Neural progenitor cell (in vitro differentiated cells): ENCODE results near the gene SLX4IP. TPM values are rescaled to one million over a fixed set of nuclear protein-coding genes. Genes with fewer than 3 reads are reported as not detected.
A peak's percentile ranks its signal among the peaks of the same experiment; 100 is the strongest.

Experiments
- DNase-seq: peaks from one replicate; pipeline ENCODE4 v3.0.0-alpha.2; 2016; ENCODE audit warnings: low spot score
- H2AFZ ChIP-seq: fragments of 200-600 bp; sonication (generic); replicated peaks from 2 replicates; pipeline ENCODE4 v1.6.1; 2016; ENCODE audit warnings: antibody characterized with exemption
- H3F3A ChIP-seq: fragments of 200-600 bp; sonication (generic); 2 replicates; pipeline ENCODE4 v1.6.1; 2016; ENCODE audit warnings: antibody characterized with exemption, low read depth
- H3K27ac ChIP-seq: fragments of 200-600 bp; sonication (generic); 2 replicates; pipeline ENCODE4 v1.5.1; 2016; ENCODE audit warnings: mild to moderate bottlenecking
- H3K27me3 ChIP-seq: fragments of 200-600 bp; sonication (generic); 2 replicates; pipeline ENCODE4 v1.6.1; 2016; ENCODE audit warnings: mild to moderate bottlenecking, moderate library complexity
- H3K36me3 ChIP-seq: fragments of 200-600 bp; sonication (generic); 2 replicates; pipeline ENCODE4 v1.5.1; 2016
- H3K4me1 ChIP-seq: fragments of 200-600 bp; sonication (generic); 2 replicates; pipeline ENCODE4 v1.6.1; 2016; ENCODE audit warnings: mixed run types
- H3K4me2 ChIP-seq: fragments of 200-600 bp; sonication (generic); 2 replicates; pipeline ENCODE4 v1.6.1; 2016
- H3K4me3 ChIP-seq: fragments of 200-600 bp; sonication (generic); 2 replicates; pipeline ENCODE4 v1.5.1; 2016
- H3K79me2 ChIP-seq: fragments of 200-600 bp; sonication (generic); 2 replicates; pipeline ENCODE4 v1.6.1; 2016; ENCODE audit warnings: low read depth
- H3K9ac ChIP-seq: fragments of 200-600 bp; sonication (generic); 2 replicates; pipeline ENCODE4 v1.6.1; 2016
- H3K9me3 ChIP-seq: fragments of 200-600 bp; sonication (generic); 2 replicates; pipeline ENCODE4 v1.5.1; 2016; ENCODE audit warnings: low read depth
- H4K20me1 ChIP-seq: fragments of 200-600 bp; sonication (generic); 2 replicates; pipeline ENCODE4 v1.6.1; 2016; ENCODE audit warnings: low read depth
- H3K27ac Mint-ChIP-seq: 3 replicates; pipeline ENCODE4 v1.8.0; 2021; ENCODE audit warnings: mixed read lengths
- H3K27me3 Mint-ChIP-seq: 2 replicates; pipeline ENCODE4 v1.8.0; 2022; ENCODE audit warnings: low read depth, mild to moderate bottlenecking, inconsistent platforms, moderate library complexity, mixed read lengths; ENCODE audit not compliant: insufficient read depth
- H3K36me3 Mint-ChIP-seq: 3 replicates; pipeline ENCODE4 v1.8.0; 2021; ENCODE audit warnings: mixed read lengths
- H3K4me1 Mint-ChIP-seq: 3 replicates; pipeline ENCODE4 v1.8.0; 2021; ENCODE audit warnings: mixed read lengths
- H3K4me3 Mint-ChIP-seq: 3 replicates; pipeline ENCODE4 v1.8.0; 2021; ENCODE audit warnings: mild to moderate bottlenecking, moderate library complexity, mixed read lengths
- H3K9me3 Mint-ChIP-seq: 3 replicates; pipeline ENCODE4 v1.8.0; 2020; ENCODE audit warnings: mixed read lengths
- CTCF ChIP-seq: fragments of 200-600 bp; sonication (generic); IDR thresholded peaks from 2 replicates; pipeline ENCODE4 v1.5.1; 2017; ENCODE audit warnings: antibody characterized with exemption, mild to moderate bottlenecking
- EZH2 ChIP-seq: fragments of 200-600 bp; sonication (generic); IDR thresholded peaks from 2 replicates; pipeline ENCODE4 v1.6.1; 2017; ENCODE audit warnings: antibody characterized with exemption, mild to moderate bottlenecking, moderate library complexity
- EZH2phosphoT487 ChIP-seq: fragments of 200-600 bp; sonication (generic); IDR thresholded peaks from 2 replicates; pipeline ENCODE4 v1.6.1; 2017; ENCODE audit warnings: antibody characterized with exemption
- total RNA-seq: library from RNA; depleted of rRNA; stranded (reverse); fragments of >200 nt; gene quantifications from 2 replicates; pipeline ENCODE4 v1.2.3, GENCODE V29; 2015; ENCODE audit warnings: low replicate concordance

The SLX4IP gene
- total RNA-seq, 1 donor from 2014 or later = 9.5 TPM

GRCh38 chr20:10641893-10642292 is 206.8 kb downstream of the SLX4IP start:
- peaks cover 11% of the 10 kb centered on the region for H3K27me3 Mint-ChIP-seq
- H3K9me3 ChIP-seq = no peaks in the 10 kb centered on the region
- no peaks in the 10 kb centered on the region for H3K9me3 Mint-ChIP-seq
- peaks cover 60% of the 10 kb centered on the region for H3K36me3 Mint-ChIP-seq
- TF ChIP-seq CTCF (no peak), EZH2 (no peak), EZH2phosphoT487 (no peak)
- H3K9ac ChIP-seq = no peak overlapping the region
- H2AFZ ChIP-seq = no peak overlapping the region
- no peak overlapping the region for H3K4me2 ChIP-seq
- H3K4me3 Mint-ChIP-seq = no peak overlapping the region
- H3K27me3 ChIP-seq = no peaks in the 10 kb centered on the region
- DNase-seq = no peak
- H3K4me3 ChIP-seq = no peak overlapping the region
- no peak overlapping the region for H3K27ac ChIP-seq
- peaks cover 11% of the 10 kb centered on the region for H3K36me3 ChIP-seq
- H3K4me1 ChIP-seq = peaks cover 43% of the 10 kb centered on the region
- peaks cover 88% of the 10 kb centered on the region for H3K4me1 Mint-ChIP-seq
- peaks cover 29% of the 10 kb centered on the region for H3K79me2 ChIP-seq
- peaks cover 98% of the 10 kb centered on the region for H4K20me1 ChIP-seq
- peak overlapping the region; percentile 92 for H3K27ac Mint-ChIP-seq
- H3F3A ChIP-seq = peaks cover 74% of the 10 kb centered on the region

DNA sequence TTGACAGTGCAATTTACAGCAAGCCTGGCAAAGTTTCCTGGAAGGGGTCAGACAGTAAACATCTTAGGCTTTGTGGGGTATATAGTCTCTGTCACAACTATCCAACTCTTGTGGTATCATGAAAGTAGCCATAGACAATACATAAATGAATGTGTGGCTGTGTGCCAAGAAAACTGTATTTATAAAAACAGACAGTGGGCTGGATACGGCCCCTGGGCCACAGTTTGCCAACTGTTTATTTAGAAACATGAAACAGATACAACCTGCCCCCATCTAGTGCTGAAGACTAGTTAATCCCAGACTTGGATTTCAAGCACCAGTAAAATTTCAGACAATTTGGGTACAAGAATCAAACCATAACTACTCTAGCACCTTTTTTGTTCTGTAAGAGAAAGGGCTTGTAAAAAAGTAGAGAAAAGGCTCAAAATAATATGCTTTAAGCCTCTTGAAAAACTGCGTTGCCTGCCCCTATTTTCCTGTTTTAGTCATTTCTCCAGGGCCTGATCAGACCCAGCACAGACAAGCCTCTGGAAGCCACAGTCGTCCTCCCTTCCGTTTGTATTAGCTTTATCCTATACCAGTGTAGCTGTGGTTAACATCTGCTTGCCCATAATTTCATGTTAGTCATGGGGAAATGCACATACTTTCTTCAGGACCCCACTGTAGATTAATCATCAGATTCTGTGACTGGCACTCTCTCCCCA is 207.9 kb downstream of the SLX4IP start:
- Histone ChIP-seq H3K79me2 (peaks cover 28% of the 10 kb centered on the region), H4K20me1 (peaks cover 100% of the 10 kb centered on the region), H3K4me3 (no peak overlapping the region), H3K27ac (no peak overlapping the region), H3K36me3 (peaks cover 13% of the 10 kb centered on the region), H3K4me2 (no peak overlapping the region), H2AFZ (no peak overlapping the region), H3F3A (peaks cover 65% of the 10 kb centered on the region), H3K9ac (no peak overlapping the region), H3K9me3 (no peaks in the 10 kb centered on the region), H3K4me1 (peaks cover 35% of the 10 kb centered on the region), H3K27me3 (no peaks in the 10 kb centered on the region)
- DNase-seq = no peak
- H3K27ac Mint-ChIP-seq = peak overlapping the region; percentile 16
- no peak overlapping the region for H3K4me3 Mint-ChIP-seq
- TF ChIP-seq EZH2phosphoT487 (no peak), EZH2 (no peak), CTCF (no peak)
- H3K36me3 Mint-ChIP-seq = peaks cover 71% of the 10 kb centered on the region
- H3K4me1 Mint-ChIP-seq = peaks cover 88% of the 10 kb centered on the region
- H3K27me3 Mint-ChIP-seq = peaks cover 11% of the 10 kb centered on the region
- no peaks in the 10 kb centered on the region for H3K9me3 Mint-ChIP-seq

- H3K4me1 Mint-ChIP-seq = peaks cover 88% of the 10 kb centered on the region
- no peak for TF ChIP-seq EZH2
- no peak for TF ChIP-seq EZH2phosphoT487
- TF ChIP-seq CTCF = no peak
- Histone ChIP-seq H3K9me3 (no peaks in the 10 kb centered on the region), H2AFZ (no peak overlapping the region), H3K27me3 (no peaks in the 10 kb centered on the region), H3K79me2 (peaks cover 23% of the 10 kb centered on the region), H3K27ac (no peak overlapping the region), H3K4me3 (no peak overlapping the region), H3K4me1 (peaks cover 30% of the 10 kb centered on the region), H3K4me2 (no peak overlapping the region), H4K20me1 (peaks cover 100% of the 10 kb centered on the region), H3F3A (peaks cover 60% of the 10 kb centered on the region), H3K9ac (no peak overlapping the region), H3K36me3 (peaks cover 13% of the 10 kb centered on the region)
- H3K4me3 Mint-ChIP-seq = no peak overlapping the region
- peaks cover 9% of the 10 kb centered on the region for H3K27me3 Mint-ChIP-seq
- DNase-seq = no peak
- peak overlapping the region; percentile 16 for H3K27ac Mint-ChIP-seq
- H3K36me3 Mint-ChIP-seq = peaks cover 72% of the 10 kb centered on the region
- H3K9me3 Mint-ChIP-seq = no peaks in the 10 kb centered on the region
Observed at GRCh38 chr20:10643560-10643873, 208.4 kb downstream of the SLX4IP start.
